Pancreas (tissue), 10 donors: ENCODE measurements around the gene BRMS1L. TPM values are rescaled to one million over a fixed set of nuclear protein-coding genes. Genes with fewer than 3 reads are reported as not detected.

Experiments
- ATAC-seq, 4 donors: fragments of 200-7000 bp; cut with Tn5 transposase; one replicate each; pipeline versions ENCODE4 v1.8.0 to v1.9.1; 2020; ENCODE audit warnings: mild to moderate bottlenecking in 4 of 4, moderate library complexity in 4 of 4
- DNase-seq, 6 donors: peaks; one replicate each; pipeline ENCODE4 v3.0.0-alpha.2; 2020
- FAIRE-seq: peaks from 2 replicates; lab custom pipeline; 2012; peaks lifted over from hg19 to GRCh38; lab: Jason Lieb, UNC
- H3K27ac ChIP-seq, 4 donors: fragments of 200-600 bp; sonication (generic); 1 replicate in 3 of 4; 2 replicates in 1 of 4; pipeline versions ENCODE4 v1.5.0 to v1.8.0; 2020
- H3K27me3 ChIP-seq, 4 donors: fragments of 200-600 bp; one replicate each; pipeline ENCODE4 v1.8.0; 2021
- H3K36me3 ChIP-seq, 3 donors: fragments of 200-600 bp; sonication (generic) in 1 of 3; one replicate each; pipeline versions ENCODE4 v1.5.0 to v1.8.0; 2020 to 2021
- H3K4me1 ChIP-seq, 3 donors: fragments of 200-600 bp; one replicate each; pipeline ENCODE4 v1.8.0; 2021
- H3K4me3 ChIP-seq, 4 donors: fragments of 200-600 bp; sonication (generic) in 2 of 4; one replicate each; pipeline versions ENCODE4 v1.5.0 to v1.8.0; 2020 to 2021
- H3K9me3 ChIP-seq, 4 donors: fragments of 200-600 bp; one replicate each; pipeline ENCODE4 v1.8.0; 2021
- WGBS, 2 donors: extraction: QIAGEN DNeasy Blood & Tissue Kit; methylation state at CpG; one replicate each; pipeline ENCODE4 v1.1.7; 2013; 5-methylcytosine and 5-hydroxymethylcytosine counted together
- intact Hi-C, 3 donors: fragments of 100-400 bp; cut with DNase I; formaldehyde crosslinking; loops; one replicate each; pipeline versions ENCODE4 v1.11.1 to v1.14.2; 2022
- polyA plus RNA-seq, 2 donors: library from polyadenylated mRNA; stranded (reverse); fragments of 200-250 nt; gene quantifications; one replicate each; pipeline ENCODE4 v1.2.3, GENCODE V29; 2013
- total RNA-seq, 6 donors: library from RNA; stranded (reverse); fragmentation: NEBNext Ultra II Directional in 4 of 6; extraction: Animal tissue kit (Norgen Biotek cat#: 25700) in 4 of 6; gene quantifications; one replicate each; pipeline versions ENCODE4 v1.2.1 to v1.2.4, GENCODE V29; 2021 to 2023
- TF ChIP-seq, protein P1 (sequence below), 4 donors: fragments of 200-600 bp; sonication (generic) in 3 of 4; IDR thresholded peaks; one replicate each; pipeline versions ENCODE4 v1.5.0 to v1.8.0; 2021; ENCODE audit warnings: antibody characterized with exemption in 4 of 4
- donor health status: healthy with polysubstance abuse.
- donor health status: DM: no; HTN: no; CAD: no; lungs with moderate emphysema.
- donor health status: DM: no; HTN: no; CAD: no.
- donor health status: control.
- donor health status: control.
- donor health status: Bipolar disorder and iron deficiency.
- donor health status: DM: yes; HTN: yes; CAD: no.
- donor health status: DM: no; HTN: no; CAD: no.
- donor health status: DM: no; HTN: no; CAD: no.
- donor health status: DM: yes; HTN: yes; CAD: no.

BRMS1L gene
- total and polyA plus RNA-seq, 8 donors: 1.5 to 3.8 (median 2.0) TPM

DNA sequence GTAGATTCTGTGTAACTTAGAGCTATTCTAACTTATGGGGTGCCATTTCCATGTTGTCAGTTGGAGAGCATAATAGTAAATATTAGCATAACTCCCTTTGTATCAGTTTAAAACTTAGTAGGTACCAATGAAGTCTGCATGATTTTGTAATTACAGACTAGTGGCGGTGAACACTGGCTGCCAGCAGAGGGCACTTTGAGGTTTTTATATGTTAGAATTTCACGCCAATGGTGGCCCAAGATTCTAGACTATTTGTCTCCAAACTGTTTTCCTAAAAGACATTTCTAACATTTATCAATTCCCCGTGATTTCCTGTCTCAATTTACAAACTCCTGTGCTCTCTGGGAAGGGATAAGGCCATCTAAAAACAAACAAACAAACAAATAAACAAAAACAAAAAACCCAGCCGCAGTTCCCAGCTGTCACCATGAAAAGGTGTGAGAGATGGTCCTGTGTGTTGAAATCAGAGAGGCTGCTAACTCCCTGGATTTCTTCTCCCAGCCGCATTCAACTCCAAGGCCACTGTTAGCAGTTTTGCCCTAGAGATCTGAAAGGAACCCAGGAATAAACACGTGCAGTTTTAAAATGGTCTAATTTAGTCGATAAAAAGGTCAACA, 57.6 kb downstream of the BRMS1L start:
- TF ChIP-seq, protein P1, sequence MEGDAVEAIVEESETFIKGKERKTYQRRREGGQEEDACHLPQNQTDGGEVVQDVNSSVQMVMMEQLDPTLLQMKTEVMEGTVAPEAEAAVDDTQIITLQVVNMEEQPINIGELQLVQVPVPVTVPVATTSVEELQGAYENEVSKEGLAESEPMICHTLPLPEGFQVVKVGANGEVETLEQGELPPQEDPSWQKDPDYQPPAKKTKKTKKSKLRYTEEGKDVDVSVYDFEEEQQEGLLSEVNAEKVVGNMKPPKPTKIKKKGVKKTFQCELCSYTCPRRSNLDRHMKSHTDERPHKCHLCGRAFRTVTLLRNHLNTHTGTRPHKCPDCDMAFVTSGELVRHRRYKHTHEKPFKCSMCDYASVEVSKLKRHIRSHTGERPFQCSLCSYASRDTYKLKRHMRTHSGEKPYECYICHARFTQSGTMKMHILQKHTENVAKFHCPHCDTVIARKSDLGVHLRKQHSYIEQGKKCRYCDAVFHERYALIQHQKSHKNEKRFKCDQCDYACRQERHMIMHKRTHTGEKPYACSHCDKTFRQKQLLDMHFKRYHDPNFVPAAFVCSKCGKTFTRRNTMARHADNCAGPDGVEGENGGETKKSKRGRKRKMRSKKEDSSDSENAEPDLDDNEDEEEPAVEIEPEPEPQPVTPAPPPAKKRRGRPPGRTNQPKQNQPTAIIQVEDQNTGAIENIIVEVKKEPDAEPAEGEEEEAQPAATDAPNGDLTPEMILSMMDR (IDR thresholded peaks at IDR 0.05): peak; percentile 24 to 50 (median 38)
- 34 to 35% methylated on average over 7 of the region's 7 CpGs for WGBS, 2 donors
- no peaks in the 10 kb centered on the region for H3K27me3 ChIP-seq
- FAIRE-seq (peak; percentile 20), DNase-seq (peak in 1 of 6 donors; percentile 29), ATAC-seq (peak in 3 of 4 donors; percentile 49 to 73 (median 70))
- H3K9me3 ChIP-seq: no peaks in the 10 kb centered on the region
- H3K36me3 ChIP-seq: no peaks in the 10 kb centered on the region
- no peaks in the 10 kb centered on the region for H3K4me1 ChIP-seq
- H3K27ac ChIP-seq: no peak overlapping the region
- H3K4me3 ChIP-seq: no peak overlapping the region
- intact Hi-C loops: loop anchor here in 1 of 3 donors (10.0 kb wide), 1 partner anchor 491 kb away; no protein-coding TSS in a partner anchor

DNA sequence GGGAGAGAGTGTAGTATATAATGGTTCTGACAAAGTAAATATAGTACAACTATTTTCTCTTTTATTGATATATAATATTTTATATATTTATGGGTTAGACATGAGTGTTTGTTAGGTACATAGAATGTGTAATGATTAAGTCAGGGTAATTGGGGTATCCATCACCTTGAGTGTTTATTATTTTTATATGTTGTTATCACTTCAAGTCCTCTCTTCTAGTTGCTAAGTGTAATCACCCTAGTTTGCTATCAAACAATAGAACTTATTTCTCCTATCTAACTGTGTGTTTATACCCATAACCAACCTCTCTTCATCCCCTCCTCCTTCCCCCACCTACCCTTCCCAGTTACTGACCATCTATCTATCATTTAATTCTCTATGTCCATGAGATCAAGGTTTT, 64.2 kb downstream of the BRMS1L start:
- H3K27me3 ChIP-seq: no peaks in the 10 kb centered on the region
- no peak for FAIRE-seq
- H3K9me3 ChIP-seq: no peaks in the 10 kb centered on the region
- H3K36me3 ChIP-seq: no peaks in the 10 kb centered on the region
- no peak for DNase-seq
- TF ChIP-seq, protein P1 (IDR thresholded peaks at IDR 0.05): no peak
- no peak for ATAC-seq
- intact Hi-C loops: no loop called here
- H3K27ac ChIP-seq: no peak overlapping the region
- H3K4me3 ChIP-seq: no peak overlapping the region
- H3K4me1 ChIP-seq: no peaks in the 10 kb centered on the region

DNA sequence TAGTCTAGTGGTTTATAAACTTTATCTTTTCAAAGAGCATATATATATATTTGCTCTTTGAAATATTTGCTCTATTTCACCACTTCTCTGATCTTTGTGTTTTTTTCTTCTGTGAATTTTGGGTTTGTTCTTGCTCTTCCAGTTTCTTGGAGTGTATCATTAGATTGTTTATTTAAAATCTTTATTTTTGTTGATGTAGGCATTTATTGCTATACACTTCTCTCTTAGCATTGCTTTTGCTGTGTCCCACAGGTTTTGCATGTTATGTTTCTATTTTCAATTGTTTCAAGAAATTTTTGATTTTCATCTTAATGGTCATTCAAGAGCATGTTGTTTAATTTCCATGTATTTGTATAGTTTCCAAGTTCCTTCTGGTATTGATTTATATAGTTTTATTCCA, 69.1 kb downstream of the BRMS1L start:
- intact Hi-C loops: no loop called here
- DNase-seq: no peak
- Histone ChIP-seq H3K9me3 (no peaks in the 10 kb centered on the region), H3K4me1 (no peaks in the 10 kb centered on the region), H3K27me3 (no peaks in the 10 kb centered on the region), H3K4me3 (no peak overlapping the region), H3K27ac (no peak overlapping the region), H3K36me3 (no peaks in the 10 kb centered on the region)
- FAIRE-seq: no peak
- ATAC-seq: no peak
- TF ChIP-seq, protein P1 (IDR thresholded peaks at IDR 0.05): no peak

DNA sequence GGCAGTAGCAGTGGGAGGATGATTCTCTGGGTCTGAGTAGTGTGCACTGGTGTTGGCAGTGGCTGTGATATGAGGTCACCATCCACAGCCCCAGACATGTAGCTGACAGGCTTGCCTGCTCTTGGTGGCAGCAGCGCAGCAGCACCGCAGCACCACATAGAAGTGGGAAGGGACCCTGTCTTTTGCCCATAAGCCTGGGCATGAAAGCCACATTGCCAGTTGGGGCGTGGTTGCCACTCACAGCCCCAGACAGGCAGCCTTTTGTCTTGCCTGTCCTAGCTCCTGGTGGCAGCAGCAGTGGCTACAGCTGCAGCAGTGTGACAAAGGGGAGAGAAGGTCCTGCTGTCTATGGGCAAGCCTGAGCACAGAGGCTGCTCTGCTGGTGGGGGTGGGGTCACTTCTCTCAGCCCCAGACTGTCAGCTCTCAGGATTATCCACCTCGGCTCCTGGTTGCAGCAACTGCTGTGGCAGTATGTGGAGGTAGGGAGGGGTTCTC, 71.5 kb downstream of the BRMS1L start:
- 63 to 65% methylated on average over 4 of the region's 4 CpGs for WGBS, 2 donors
- ATAC-seq: no peak
- intact Hi-C loops: no loop called here

More for the DNA sequence above, 71.5 kb downstream of the BRMS1L start:
- no peaks in the 10 kb centered on the region for H3K27me3 ChIP-seq
- H3K36me3 ChIP-seq: no peaks in the 10 kb centered on the region
- TF ChIP-seq, protein P1 (IDR thresholded peaks at IDR 0.05): no peak
- no peaks in the 10 kb centered on the region for H3K4me1 ChIP-seq
- DNase-seq (no peak), FAIRE-seq (no peak)
- no peak overlapping the region for H3K27ac ChIP-seq
- H3K4me3 ChIP-seq: no peak overlapping the region
- H3K9me3 ChIP-seq: no peaks in the 10 kb centered on the region
